ENCODE results near the gene RNF150.

RNF150 gene

GRCh38 chr4:140841186-140841585 is 292.1 kb downstream of the RNF150 start:
- Histone ChIP-seq H3K9me3 (ENCODE audit: insufficient read depth, low read length) (no peaks in the 10 kb centered on the region), H3K4me1 (ENCODE audit: insufficient read depth, insufficient read length) (no peaks in the 10 kb centered on the region), H3K36me3 (ENCODE audit: insufficient read depth, insufficient read length, low read length) (no peaks in the 10 kb centered on the region), H3K9ac (ENCODE audit: insufficient read length, low read depth) (no peak overlapping the region), H3K4me3 (ENCODE audit: insufficient read length, low read depth) (no peak overlapping the region), H3K27me3 (ENCODE audit: insufficient read depth, insufficient read length) (no peaks in the 10 kb centered on the region)
- DNase-seq (ENCODE audit: low read depth, low spot score), result no peak
- TF ChIP-seq YY1 (IDR thresholded peaks at IDR 0.05; ENCODE audit: insufficient read depth, insufficient read length), result no peak
- no peak for TF ChIP-seq ZNF274 (IDR thresholded peaks at IDR 0.05; ENCODE audit: low read depth, low read length)
- no peak for TF ChIP-seq SUZ12 (IDR thresholded peaks at IDR 0.05; ENCODE audit: extremely low read depth, insufficient read depth, insufficient read length)

- Histone ChIP-seq H3K36me3 (ENCODE audit: insufficient read depth, insufficient read length, low read length) (no peaks in the 10 kb centered on the region), H3K4me1 (ENCODE audit: insufficient read depth, insufficient read length) (no peaks in the 10 kb centered on the region), H3K4me3 (ENCODE audit: insufficient read length, low read depth) (no peak overlapping the region), H3K9me3 (ENCODE audit: insufficient read depth, low read length) (no peaks in the 10 kb centered on the region), H3K9ac (ENCODE audit: insufficient read length, low read depth) (no peak overlapping the region), H3K27me3 (ENCODE audit: insufficient read depth, insufficient read length) (no peaks in the 10 kb centered on the region)
- no peak for TF ChIP-seq ZNF274 (IDR thresholded peaks at IDR 0.05; ENCODE audit: low read depth, low read length)
- TF ChIP-seq SUZ12 (IDR thresholded peaks at IDR 0.05; ENCODE audit: extremely low read depth, insufficient read depth, insufficient read length), result no peak
- no peak for TF ChIP-seq YY1 (IDR thresholded peaks at IDR 0.05; ENCODE audit: insufficient read depth, insufficient read length)
- DNase-seq (ENCODE audit: low read depth, low spot score), result no peak
These were observed 293.1 kb downstream of the RNF150 start for GRCh38 chr4:140839888-140840790.

- H3K4me1 ChIP-seq (ENCODE audit: insufficient read depth, insufficient read length), result no peaks in the 10 kb centered on the region
- H3K9me3 ChIP-seq (ENCODE audit: insufficient read depth, low read length), result no peaks in the 10 kb centered on the region
- H3K4me3 ChIP-seq (ENCODE audit: insufficient read length, low read depth), result no peak overlapping the region
- TF ChIP-seq YY1 (IDR thresholded peaks at IDR 0.05; ENCODE audit: insufficient read depth, insufficient read length), result no peak
- H3K27me3 ChIP-seq (ENCODE audit: insufficient read depth, insufficient read length), result no peaks in the 10 kb centered on the region
- no peaks in the 10 kb centered on the region for H3K36me3 ChIP-seq (ENCODE audit: insufficient read depth, insufficient read length, low read length)
- no peak overlapping the region for H3K9ac ChIP-seq (ENCODE audit: insufficient read length, low read depth)
- no peak for DNase-seq (ENCODE audit: low read depth, low spot score)
These were observed 293.9 kb downstream of the RNF150 start for GRCh38 chr4:140839406-140839805.

- Histone ChIP-seq H3K4me1 (ENCODE audit: insufficient read depth, insufficient read length) (no peaks in the 10 kb centered on the region), H3K9ac (ENCODE audit: insufficient read length, low read depth) (no peak overlapping the region), H3K9me3 (ENCODE audit: insufficient read depth, low read length) (no peaks in the 10 kb centered on the region), H3K36me3 (ENCODE audit: insufficient read depth, insufficient read length, low read length) (no peaks in the 10 kb centered on the region), H3K27me3 (ENCODE audit: insufficient read depth, insufficient read length) (no peaks in the 10 kb centered on the region), H3K4me3 (ENCODE audit: insufficient read length, low read depth) (no peak overlapping the region)
- no peak for DNase-seq (ENCODE audit: low read depth, low spot score)
- TF ChIP-seq ZNF274 (IDR thresholded peaks at IDR 0.05; ENCODE audit: low read depth, low read length) (no peak), YY1 (IDR thresholded peaks at IDR 0.05; ENCODE audit: insufficient read depth, insufficient read length) (no peak), SUZ12 (IDR thresholded peaks at IDR 0.05; ENCODE audit: extremely low read depth, insufficient read depth, insufficient read length) (no peak)
These were observed 295.5 kb downstream of the RNF150 start for GRCh38 chr4:140837736-140838135.

- no peaks in the 10 kb centered on the region for H3K4me1 ChIP-seq (ENCODE audit: insufficient read depth, insufficient read length)
- no peak overlapping the region for H3K9ac ChIP-seq (ENCODE audit: insufficient read length, low read depth)
- TF ChIP-seq YY1 (IDR thresholded peaks at IDR 0.05; ENCODE audit: insufficient read depth, insufficient read length) (no peak), SUZ12 (IDR thresholded peaks at IDR 0.05; ENCODE audit: extremely low read depth, insufficient read depth, insufficient read length) (no peak), ZNF274 (IDR thresholded peaks at IDR 0.05; ENCODE audit: low read depth, low read length) (no peak)
- H3K27me3 ChIP-seq (ENCODE audit: insufficient read depth, insufficient read length), result no peaks in the 10 kb centered on the region
- DNase-seq (ENCODE audit: low read depth, low spot score), result no peak
- no peaks in the 10 kb centered on the region for H3K9me3 ChIP-seq (ENCODE audit: insufficient read depth, low read length)
- no peak overlapping the region for H3K4me3 ChIP-seq (ENCODE audit: insufficient read length, low read depth)
- no peaks in the 10 kb centered on the region for H3K36me3 ChIP-seq (ENCODE audit: insufficient read depth, insufficient read length, low read length)
These were observed 298.3 kb downstream of the RNF150 start for GRCh38 chr4:140834839-140835495.

- Histone ChIP-seq H3K4me1 (ENCODE audit: insufficient read depth, insufficient read length) (no peaks in the 10 kb centered on the region), H3K27me3 (ENCODE audit: insufficient read depth, insufficient read length) (no peaks in the 10 kb centered on the region), H3K9me3 (ENCODE audit: insufficient read depth, low read length) (no peaks in the 10 kb centered on the region)
These were observed 300.0 kb downstream of the RNF150 start for GRCh38 chr4:140833280-140833679.

GRCh38 chr4:140829825-140830224 is 303.4 kb downstream of the RNF150 start:
- H3K9ac ChIP-seq (ENCODE audit: insufficient read length, low read depth), result no peak overlapping the region
- no peak for TF ChIP-seq SUZ12 (IDR thresholded peaks at IDR 0.05; ENCODE audit: extremely low read depth, insufficient read depth, insufficient read length)
- no peak for TF ChIP-seq YY1 (IDR thresholded peaks at IDR 0.05; ENCODE audit: insufficient read depth, insufficient read length)
- no peak for TF ChIP-seq ZNF274 (IDR thresholded peaks at IDR 0.05; ENCODE audit: low read depth, low read length)
- no peaks in the 10 kb centered on the region for H3K36me3 ChIP-seq (ENCODE audit: insufficient read depth, insufficient read length, low read length)
- H3K27me3 ChIP-seq (ENCODE audit: insufficient read depth, insufficient read length), result no peaks in the 10 kb centered on the region
- H3K4me1 ChIP-seq (ENCODE audit: insufficient read depth, insufficient read length), result no peaks in the 10 kb centered on the region
- no peak for DNase-seq (ENCODE audit: low read depth, low spot score)
- peaks cover 7% of the 10 kb centered on the region; the same call in 1 of the 2 replicates for H3K9me3 ChIP-seq (ENCODE audit: insufficient read depth, low read length)
- H3K4me3 ChIP-seq (ENCODE audit: insufficient read length, low read depth), result no peak overlapping the region

More at GRCh38 chr4:140833280-140833679, 300.0 kb downstream of the RNF150 start:
- no peak overlapping the region for H3K9ac ChIP-seq (ENCODE audit: insufficient read length, low read depth)
- TF ChIP-seq YY1 (IDR thresholded peaks at IDR 0.05; ENCODE audit: insufficient read depth, insufficient read length) (no peak), SUZ12 (IDR thresholded peaks at IDR 0.05; ENCODE audit: extremely low read depth, insufficient read depth, insufficient read length) (no peak), ZNF274 (IDR thresholded peaks at IDR 0.05; ENCODE audit: low read depth, low read length) (no peak)
- no peak for DNase-seq (ENCODE audit: low read depth, low spot score)
- no peaks in the 10 kb centered on the region for H3K36me3 ChIP-seq (ENCODE audit: insufficient read depth, insufficient read length, low read length)
- no peak overlapping the region for H3K4me3 ChIP-seq (ENCODE audit: insufficient read length, low read depth)

Measured in NT2/D1 (cell line).